GM19240 (cell line): ENCODE measurements around the gene COL28A1.
"Not testable (repeated sequence)": the region's sequence is repeated elsewhere in the genome, so short reads cannot be mapped to it uniquely, and the experiment has no call there.

ENCODE experiments used
- DNase-seq: peaks from one replicate; pipeline ENCODE4 v3.0.0; 2011; ENCODE audit warnings: low spot score; ENCODE audit not compliant: insufficient read length

Gene COL28A1

GRCh38 chr7:7417851-7418250 lies 117.8 kb downstream of the COL28A1 start:
- DNase-seq = no peak

GRCh38 chr7:7417414-7417813 lies 118.3 kb downstream of the COL28A1 start:
- DNase-seq = no peak

GRCh38 chr7:7416031-7416858 lies 119.4 kb downstream of the COL28A1 start:
- DNase-seq = no peak

GRCh38 chr7:7414791-7415603 lies 120.7 kb downstream of the COL28A1 start:
- DNase-seq = no peak

- no peak for DNase-seq
These were observed 127.5 kb downstream of the COL28A1 start for GRCh38 chr7:7408001-7408770.

- DNase-seq = no peak
These were observed 130.2 kb downstream of the COL28A1 start for GRCh38 chr7:7405461-7405860.

- no peak for DNase-seq
These were observed 136.0 kb downstream of the COL28A1 start for GRCh38 chr7:7399707-7400106.

- DNase-seq = no peak
These were observed 139.9 kb downstream of the COL28A1 start for GRCh38 chr7:7395785-7396184.

GRCh38 chr7:7388164-7388563 lies 147.5 kb downstream of the COL28A1 start:
- not testable (repeated sequence) for DNase-seq

- DNase-seq = no peak
These were observed 150.3 kb downstream of the COL28A1 start for GRCh38 chr7:7385421-7385820.

GRCh38 chr7:7384228-7384627 lies 151.4 kb downstream of the COL28A1 start:
- DNase-seq = no peak

- DNase-seq = no peak
These were observed 160.1 kb downstream of the COL28A1 start for GRCh38 chr7:7375538-7375937.

GRCh38 chr7:7370076-7370475 lies 165.6 kb downstream of the COL28A1 start:
- DNase-seq = no peak

- DNase-seq = no peak
These were observed 166.5 kb downstream of the COL28A1 start for GRCh38 chr7:7369134-7369533.

- no peak for DNase-seq
These were observed 181.0 kb downstream of the COL28A1 start for GRCh38 chr7:7354674-7355073.

GRCh38 chr7:7352845-7353244 lies 182.8 kb downstream of the COL28A1 start:
- no peak for DNase-seq

- no peak for DNase-seq
These were observed 183.8 kb downstream of the COL28A1 start for GRCh38 chr7:7351832-7352231.

- no peak for DNase-seq
These were observed 184.5 kb downstream of the COL28A1 start for GRCh38 chr7:7351156-7351555.

- no peak for DNase-seq
These were observed 186.5 kb downstream of the COL28A1 start for GRCh38 chr7:7349156-7349555.

- DNase-seq = no peak
These were observed 188.6 kb downstream of the COL28A1 start for GRCh38 chr7:7347045-7347444.

GRCh38 chr7:7344583-7344982 lies 191.1 kb downstream of the COL28A1 start:
- no peak for DNase-seq

GRCh38 chr7:7335909-7336308 lies 199.8 kb downstream of the COL28A1 start:
- DNase-seq = no peak
